ENCODE results near the gene LRRC8B.

GRCh38 chr1:89581859-89582258 lies 57.2 kb downstream of the LRRC8B start:
- TF ChIP-seq, protein P1, sequence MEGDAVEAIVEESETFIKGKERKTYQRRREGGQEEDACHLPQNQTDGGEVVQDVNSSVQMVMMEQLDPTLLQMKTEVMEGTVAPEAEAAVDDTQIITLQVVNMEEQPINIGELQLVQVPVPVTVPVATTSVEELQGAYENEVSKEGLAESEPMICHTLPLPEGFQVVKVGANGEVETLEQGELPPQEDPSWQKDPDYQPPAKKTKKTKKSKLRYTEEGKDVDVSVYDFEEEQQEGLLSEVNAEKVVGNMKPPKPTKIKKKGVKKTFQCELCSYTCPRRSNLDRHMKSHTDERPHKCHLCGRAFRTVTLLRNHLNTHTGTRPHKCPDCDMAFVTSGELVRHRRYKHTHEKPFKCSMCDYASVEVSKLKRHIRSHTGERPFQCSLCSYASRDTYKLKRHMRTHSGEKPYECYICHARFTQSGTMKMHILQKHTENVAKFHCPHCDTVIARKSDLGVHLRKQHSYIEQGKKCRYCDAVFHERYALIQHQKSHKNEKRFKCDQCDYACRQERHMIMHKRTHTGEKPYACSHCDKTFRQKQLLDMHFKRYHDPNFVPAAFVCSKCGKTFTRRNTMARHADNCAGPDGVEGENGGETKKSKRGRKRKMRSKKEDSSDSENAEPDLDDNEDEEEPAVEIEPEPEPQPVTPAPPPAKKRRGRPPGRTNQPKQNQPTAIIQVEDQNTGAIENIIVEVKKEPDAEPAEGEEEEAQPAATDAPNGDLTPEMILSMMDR (IDR thresholded peaks at IDR 0.05): no peak
- TF ChIP-seq ATF6 (CRISPR knock-in tag; IDR thresholded peaks at IDR 0.05) (no peak), GRHL2 (CRISPR knock-in tag; IDR thresholded peaks at IDR 0.05; ENCODE audit: insufficient replicate concordance, severe bottlenecking) (no peak)

Data from WTC11 (cell line).